WI38 (cell line): Measurements from ENCODE around the gene ZBTB9.

ENCODE experiments used
- H3K4me3 ChIP-seq: 2 replicates; pipeline ENCODE4 v1.5.1; 2011; ENCODE audit warnings: low read depth, mild to moderate bottlenecking, control low read depth, low read length
- TF ChIP-seq, protein P1 (sequence below): IDR thresholded peaks from 2 replicates; pipeline ENCODE4 v1.5.1; 2012; ENCODE audit warnings: low read depth, mild to moderate bottlenecking, control low read depth, low read length

The ZBTB9 gene

DNA sequence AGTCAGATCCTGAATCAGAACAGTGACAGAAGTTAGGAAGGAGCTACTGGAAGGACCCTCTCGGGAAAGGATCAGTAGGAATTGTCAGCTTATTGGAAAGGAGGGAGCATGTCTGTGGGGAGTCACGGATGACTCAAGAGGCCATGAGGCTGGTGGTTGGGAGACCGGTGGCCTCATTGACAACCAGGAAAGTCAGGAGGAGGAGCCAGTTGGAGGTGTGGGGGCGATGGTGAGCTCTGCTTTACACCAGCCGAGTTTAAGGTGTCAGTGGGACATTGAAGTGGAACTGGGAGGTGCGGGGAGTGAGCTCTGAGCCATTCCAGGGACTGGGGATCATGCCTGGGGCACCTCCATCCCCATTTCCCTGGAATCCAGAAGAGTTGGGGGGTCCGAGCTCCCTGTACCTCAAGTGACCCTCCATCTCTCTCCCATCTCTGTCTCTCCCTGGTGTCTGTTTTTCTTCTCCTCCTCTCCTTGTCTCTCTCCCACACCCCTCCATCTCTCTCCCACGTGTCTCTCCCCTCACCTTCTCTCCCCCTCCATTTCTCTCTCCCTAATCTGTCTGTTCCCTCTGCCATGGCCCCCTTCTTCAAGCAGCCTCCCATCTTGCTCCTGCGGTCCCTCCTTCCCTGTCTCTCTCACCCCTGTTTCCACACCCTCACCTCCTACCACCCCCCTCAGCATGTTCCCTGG lies 14.3 kb upstream of the ZBTB9 start:
- H3K4me3 ChIP-seq: no peak overlapping the region
- TF ChIP-seq, protein P1, sequence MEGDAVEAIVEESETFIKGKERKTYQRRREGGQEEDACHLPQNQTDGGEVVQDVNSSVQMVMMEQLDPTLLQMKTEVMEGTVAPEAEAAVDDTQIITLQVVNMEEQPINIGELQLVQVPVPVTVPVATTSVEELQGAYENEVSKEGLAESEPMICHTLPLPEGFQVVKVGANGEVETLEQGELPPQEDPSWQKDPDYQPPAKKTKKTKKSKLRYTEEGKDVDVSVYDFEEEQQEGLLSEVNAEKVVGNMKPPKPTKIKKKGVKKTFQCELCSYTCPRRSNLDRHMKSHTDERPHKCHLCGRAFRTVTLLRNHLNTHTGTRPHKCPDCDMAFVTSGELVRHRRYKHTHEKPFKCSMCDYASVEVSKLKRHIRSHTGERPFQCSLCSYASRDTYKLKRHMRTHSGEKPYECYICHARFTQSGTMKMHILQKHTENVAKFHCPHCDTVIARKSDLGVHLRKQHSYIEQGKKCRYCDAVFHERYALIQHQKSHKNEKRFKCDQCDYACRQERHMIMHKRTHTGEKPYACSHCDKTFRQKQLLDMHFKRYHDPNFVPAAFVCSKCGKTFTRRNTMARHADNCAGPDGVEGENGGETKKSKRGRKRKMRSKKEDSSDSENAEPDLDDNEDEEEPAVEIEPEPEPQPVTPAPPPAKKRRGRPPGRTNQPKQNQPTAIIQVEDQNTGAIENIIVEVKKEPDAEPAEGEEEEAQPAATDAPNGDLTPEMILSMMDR: no peak

DNA sequence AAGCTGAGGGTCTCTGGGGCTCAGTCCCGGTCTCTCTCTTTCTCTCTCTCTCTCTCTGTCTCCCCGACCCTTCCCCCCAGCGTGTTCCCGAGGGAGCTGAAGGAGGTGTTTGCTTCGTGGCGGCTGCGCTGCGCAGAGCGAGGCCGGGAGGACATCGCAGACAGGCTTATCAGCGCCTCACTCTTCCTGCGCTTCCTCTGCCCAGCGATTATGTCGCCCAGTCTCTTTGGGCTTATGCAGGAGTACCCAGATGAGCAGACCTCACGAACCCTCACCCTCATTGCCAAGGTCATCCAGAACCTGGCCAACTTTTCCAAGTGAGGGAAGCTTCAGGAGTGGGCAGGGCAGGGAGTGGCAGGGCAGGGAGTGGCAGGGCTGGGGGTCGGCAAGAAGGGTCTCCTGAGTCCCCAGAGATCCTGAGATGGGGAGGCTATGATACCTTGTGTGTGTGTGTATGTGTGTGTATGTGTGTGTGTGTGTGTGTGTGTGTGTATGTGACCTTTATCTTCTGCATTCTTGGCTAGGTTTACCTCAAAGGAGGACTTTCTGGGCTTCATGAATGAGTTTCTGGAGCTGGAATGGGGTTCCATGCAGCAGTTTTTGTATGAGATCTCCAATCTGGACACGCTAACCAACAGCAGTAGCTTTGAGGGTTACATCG lies 13.6 kb upstream of the ZBTB9 start:
- H3K4me3 ChIP-seq: no peak overlapping the region
- TF ChIP-seq, protein P1: no peak

DNA sequence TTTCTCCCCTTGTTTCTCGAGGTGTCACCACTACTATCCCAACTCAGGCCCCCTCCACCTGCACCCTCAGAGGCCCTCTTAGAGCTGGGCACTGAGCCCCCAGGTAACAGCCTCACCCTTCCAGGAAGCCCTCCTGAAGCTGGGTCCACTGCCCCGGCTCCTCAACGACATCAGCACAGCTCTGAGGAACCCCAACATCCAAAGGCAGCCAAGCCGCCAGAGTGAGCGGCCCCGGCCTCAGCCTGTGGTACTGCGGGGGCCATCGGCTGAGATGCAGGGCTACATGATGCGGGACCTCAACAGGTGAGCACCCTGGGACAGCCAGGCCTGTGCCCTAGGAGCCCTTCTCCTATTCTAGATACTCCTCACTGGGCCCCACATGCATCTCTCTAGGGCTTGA lies 12.9 kb upstream of the ZBTB9 start:
- no peak overlapping the region for H3K4me3 ChIP-seq
- TF ChIP-seq, protein P1: no peak

DNA sequence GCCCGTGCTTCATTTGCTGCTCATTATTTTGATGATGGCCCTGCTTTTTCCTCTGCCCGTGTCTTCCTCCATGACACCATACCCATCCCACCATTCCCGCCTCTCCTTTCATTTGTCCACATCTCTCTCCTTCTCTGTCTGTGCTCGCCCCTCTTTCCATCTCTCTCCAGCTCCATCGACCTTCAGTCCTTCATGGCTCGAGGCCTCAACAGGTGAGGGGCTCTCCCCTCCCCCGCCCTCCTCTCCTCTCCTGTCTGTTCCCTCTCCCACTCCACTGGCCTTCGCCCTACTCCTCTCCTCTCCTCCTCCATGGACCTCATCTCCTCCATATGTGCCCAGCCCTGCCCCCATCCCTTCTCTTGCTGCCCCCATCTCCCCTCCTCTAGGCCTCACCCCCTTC lies 12.1 kb upstream of the ZBTB9 start:
- H3K4me3 ChIP-seq: no peak overlapping the region
- TF ChIP-seq, protein P1: no peak

DNA sequence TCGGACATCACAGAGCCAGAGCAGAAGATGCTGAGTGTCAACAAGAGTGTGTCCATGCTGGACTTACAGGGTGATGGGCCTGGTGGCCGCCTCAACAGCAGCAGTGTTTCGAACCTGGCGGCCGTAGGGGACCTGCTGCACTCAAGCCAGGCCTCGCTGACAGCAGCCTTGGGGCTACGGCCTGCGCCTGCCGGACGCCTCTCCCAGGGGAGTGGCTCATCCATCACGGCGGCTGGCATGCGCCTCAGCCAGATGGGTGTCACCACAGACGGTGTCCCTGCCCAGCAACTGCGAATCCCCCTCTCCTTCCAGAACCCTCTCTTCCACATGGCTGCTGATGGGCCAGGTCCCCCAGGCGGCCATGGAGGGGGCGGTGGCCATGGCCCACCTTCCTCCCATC lies 11.4 kb upstream of the ZBTB9 start:
- TF ChIP-seq, protein P1: no peak
- H3K4me3 ChIP-seq: no peak overlapping the region

DNA sequence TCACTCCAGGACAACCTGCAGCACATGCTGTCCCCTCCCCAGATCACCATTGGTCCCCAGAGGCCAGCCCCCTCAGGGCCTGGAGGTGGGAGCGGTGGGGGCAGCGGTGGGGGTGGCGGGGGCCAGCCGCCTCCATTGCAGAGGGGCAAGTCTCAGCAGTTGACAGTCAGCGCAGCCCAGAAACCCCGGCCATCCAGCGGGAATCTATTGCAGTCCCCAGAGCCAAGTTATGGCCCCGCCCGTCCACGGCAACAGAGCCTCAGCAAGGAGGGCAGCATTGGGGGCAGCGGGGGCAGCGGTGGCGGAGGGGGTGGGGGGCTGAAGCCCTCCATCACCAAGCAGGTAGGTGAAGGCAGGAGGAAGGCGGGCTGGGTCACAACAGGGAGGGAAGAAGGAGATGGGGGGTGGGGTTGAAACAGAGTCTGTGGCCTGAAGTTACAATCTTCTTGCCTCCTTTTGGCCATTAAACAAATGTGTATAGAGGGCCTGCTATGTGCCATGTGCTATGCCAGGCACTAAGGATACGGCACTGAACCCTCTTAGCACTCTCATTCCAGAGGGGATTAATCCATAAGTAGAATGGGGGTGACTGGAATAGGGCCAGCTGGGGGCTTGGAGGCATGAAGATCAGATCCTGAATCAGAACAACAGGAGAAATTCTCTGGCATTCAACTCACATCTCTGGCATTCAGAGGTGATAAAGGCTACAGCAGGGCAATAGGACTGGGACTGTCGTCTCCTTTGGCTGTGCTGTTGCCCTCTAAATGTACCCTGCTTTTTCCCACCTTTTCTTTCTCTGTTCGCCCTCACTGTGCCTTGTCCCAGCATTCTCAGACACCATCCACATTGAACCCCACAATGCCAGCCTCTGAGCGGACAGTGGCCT lies 10.5 kb upstream of the ZBTB9 start:
- no peak overlapping the region for H3K4me3 ChIP-seq

More for the DNA sequence above, 10.5 kb upstream of the ZBTB9 start:
- TF ChIP-seq, protein P1: no peak
